Mesenchymal stem cell (in vitro differentiated cells and primary cell): Measurements from ENCODE around the gene FIBIN.

Source experiments
- DNase-seq: peaks from one replicate; pipeline ENCODE4 v3.0.0-alpha.2; 2013
- H2AFZ ChIP-seq: one replicate; pipeline ENCODE4 v1.6.1; 2013; ENCODE audit warnings: low read depth, mild to moderate bottlenecking, control low read depth, inconsistent platforms, low read length, moderate library complexity
- H2AK5ac ChIP-seq: 2 replicates; pipeline ENCODE4 v1.6.1; 2013; ENCODE audit warnings: low read length, moderate library complexity, mild to moderate bottlenecking, inconsistent platforms; ENCODE audit not compliant: severe bottlenecking
- H2BK120ac ChIP-seq: one replicate; pipeline ENCODE4 v1.6.1; 2013; ENCODE audit warnings: low read depth, mild to moderate bottlenecking, inconsistent platforms, low read length, moderate library complexity
- H2BK12ac ChIP-seq, 2 experiments: one replicate each; pipeline ENCODE4 v1.6.1; 2013; ENCODE audit warnings: inconsistent platforms in 2 of 2, low read length in 2 of 2, mild to moderate bottlenecking in 2 of 2, moderate library complexity in 2 of 2, control low read depth in 1 of 2
- H2BK15ac ChIP-seq: one replicate; pipeline ENCODE4 v1.6.1; 2013; ENCODE audit warnings: mild to moderate bottlenecking, low read depth, inconsistent platforms; ENCODE audit not compliant: poor library complexity, severe bottlenecking
- H2BK5ac ChIP-seq: 2 replicates; pipeline ENCODE4 v1.6.1; 2013; ENCODE audit warnings: low read depth, mild to moderate bottlenecking, low read length, control low read depth, inconsistent platforms; ENCODE audit not compliant: poor library complexity, severe bottlenecking
- H3K14ac ChIP-seq, 2 experiments: one replicate each; pipeline ENCODE4 v1.6.1; 2013; ENCODE audit warnings: inconsistent platforms in 2 of 2, low read length in 2 of 2, control low read depth in 1 of 2, mild to moderate bottlenecking in 1 of 2, moderate library complexity in 1 of 2
- H3K18ac ChIP-seq, 2 experiments: one replicate each; pipeline ENCODE4 v1.6.1; 2013; ENCODE audit warnings: inconsistent platforms in 2 of 2, low read length in 2 of 2, control low read depth in 1 of 2, low read depth in 1 of 2, mild to moderate bottlenecking in 1 of 2
- H3K23ac ChIP-seq, 2 experiments: one replicate each; pipeline ENCODE4 v1.6.1; 2013; ENCODE audit warnings: inconsistent platforms in 2 of 2, low read length in 2 of 2, mild to moderate bottlenecking in 2 of 2, moderate library complexity in 2 of 2, control low read depth in 1 of 2
- H3K27ac ChIP-seq: 2 replicates; pipeline ENCODE4 v1.5.1; 2013; ENCODE audit warnings: mild to moderate bottlenecking, moderate library complexity, low read length, control low read depth, inconsistent platforms; ENCODE audit not compliant: poor library complexity, severe bottlenecking
- H3K27me3 ChIP-seq, 2 experiments: 2 replicates each; pipeline versions ENCODE4 v1.6.1 to v1.7.0; 2013; ENCODE audit warnings: low read length in 2 of 2, mild to moderate bottlenecking in 2 of 2, moderate library complexity in 2 of 2, control low read depth in 1 of 2, inconsistent platforms in 1 of 2; ENCODE audit not compliant: control insufficient read depth in 1 of 2, insufficient read depth in 1 of 2
- H3K36me3 ChIP-seq, 2 experiments: 2 replicates each; pipeline versions ENCODE4 v1.6.1 to v1.7.0; 2013; ENCODE audit warnings: low read length in 2 of 2, control low read depth in 1 of 2, inconsistent platforms in 1 of 2, low read depth in 1 of 2, mild to moderate bottlenecking in 1 of 2; ENCODE audit not compliant: insufficient read depth in 2 of 2, control insufficient read depth in 1 of 2
- H3K4ac ChIP-seq, 2 experiments: one replicate each; pipeline ENCODE4 v1.6.1; 2013; ENCODE audit warnings: inconsistent platforms in 2 of 2, low read length in 2 of 2, mild to moderate bottlenecking in 2 of 2, moderate library complexity in 2 of 2, control low read depth in 1 of 2, low read depth in 1 of 2
- H3K4me1 ChIP-seq: 2 replicates; pipeline ENCODE4 v1.6.1; 2013; ENCODE audit warnings: low read depth, low read length, control low read depth; ENCODE audit not compliant: control insufficient read depth, insufficient read depth
- H3K4me2 ChIP-seq: 2 replicates; pipeline ENCODE4 v1.6.1; 2013; ENCODE audit warnings: low read length, mild to moderate bottlenecking, inconsistent platforms; ENCODE audit not compliant: poor library complexity, severe bottlenecking
- H3K4me3 ChIP-seq, 2 experiments: 2 replicates each; pipeline versions ENCODE4 v1.5.1 to v1.7.0; 2013; ENCODE audit warnings: low read length in 2 of 2, mild to moderate bottlenecking in 2 of 2, control low read depth in 1 of 2, low read depth in 1 of 2; ENCODE audit not compliant: insufficient read depth in 1 of 2
- H3K79me1 ChIP-seq: replicated peaks from 2 replicates; pipeline ENCODE4 v1.6.1; 2013; ENCODE audit warnings: mild to moderate bottlenecking, control low read depth, low read length, inconsistent platforms; ENCODE audit not compliant: poor library complexity, severe bottlenecking
- H3K9ac ChIP-seq: 2 replicates; pipeline ENCODE4 v1.7.0; 2013; ENCODE audit warnings: mild to moderate bottlenecking, low read length, moderate library complexity
- H3K9me3 ChIP-seq: 2 replicates; pipeline ENCODE4 v1.7.0; 2013; ENCODE audit warnings: mild to moderate bottlenecking, low read length; ENCODE audit not compliant: control insufficient read depth
- H4K8ac ChIP-seq: one replicate; pipeline ENCODE4 v1.6.1; 2013; ENCODE audit warnings: inconsistent platforms, mild to moderate bottlenecking, low read length, moderate library complexity
- H4K91ac ChIP-seq: one replicate; pipeline ENCODE4 v1.6.1; 2013; ENCODE audit warnings: mild to moderate bottlenecking, low read length, inconsistent platforms
- WGBS: methylation state at CpG from one replicate; pipeline ENCODE4 v1.1.7; 2013; ENCODE audit warnings: mixed read lengths; 5-methylcytosine and 5-hydroxymethylcytosine counted together

The FIBIN gene

GRCh38 chr11:26987272-26987671 lies 6.6 kb upstream of the FIBIN start:
- Histone ChIP-seq H3K14ac (no peak overlapping the region), H3K36me3 (no peaks in the 10 kb centered on the region), H3K4me2 (no peak overlapping the region), H3K27ac (no peak overlapping the region), H2BK12ac (no peak overlapping the region), H3K9ac (no peak overlapping the region), H4K8ac (no peak overlapping the region), H2BK15ac (no peak overlapping the region), H3K23ac (no peak overlapping the region), H3K9me3 (no peaks in the 10 kb centered on the region), H2AFZ (no peak overlapping the region), H3K79me1 (no peaks in the 10 kb centered on the region), H3K4me3 (no peak overlapping the region), H3K27me3 (no peaks in the 10 kb centered on the region), H3K4ac (no peak overlapping the region), H4K91ac (no peak overlapping the region), H2BK120ac (no peak overlapping the region), H3K4me1 (no peaks in the 10 kb centered on the region), H2AK5ac (no peak overlapping the region), H3K18ac (no peak overlapping the region), H2BK5ac (no peak overlapping the region)
- 96% methylated on average over 3 of the region's 3 CpGs for WGBS
- no peak for DNase-seq

- Histone ChIP-seq H2BK15ac (no peak overlapping the region), H3K79me1 (no peaks in the 10 kb centered on the region), H2BK5ac (no peak overlapping the region), H3K18ac (no peak overlapping the region), H2AFZ (no peak overlapping the region), H3K4me1 (no peaks in the 10 kb centered on the region), H3K4ac (no peak overlapping the region), H3K36me3 (no peaks in the 10 kb centered on the region), H4K91ac (no peak overlapping the region), H2AK5ac (no peak overlapping the region), H3K14ac (no peak overlapping the region), H2BK120ac (no peak overlapping the region), H3K4me2 (no peak overlapping the region), H2BK12ac (no peak overlapping the region), H4K8ac (no peak overlapping the region), H3K9me3 (no peaks in the 10 kb centered on the region), H3K27me3 (no peaks in the 10 kb centered on the region), H3K27ac (no peak overlapping the region), H3K9ac (no peak overlapping the region), H3K4me3 (no peak overlapping the region), H3K23ac (no peak overlapping the region)
- DNase-seq, result no peak
Observed at GRCh38 chr11:26987731-26988130, 6.2 kb upstream of the FIBIN start.

- no peaks in the 10 kb centered on the region for H3K9me3 ChIP-seq
- H3K4ac ChIP-seq, result no peak overlapping the region
- H4K91ac ChIP-seq, result no peak overlapping the region
- H3K4me1 ChIP-seq, result peaks cover 6% of the 10 kb centered on the region
- H4K8ac ChIP-seq, result no peak overlapping the region
- WGBS, result 65% methylated on average over 1 of the region's 1 CpG
- DNase-seq, result peak; percentile 90
- H3K27me3 ChIP-seq, result no peaks in the 10 kb centered on the region
- no peak overlapping the region for H3K14ac ChIP-seq
- peak overlapping the region in 1 of 2 experiments; percentile 66 for H3K18ac ChIP-seq
- no peak overlapping the region for H3K4me2 ChIP-seq
- no peak overlapping the region for H2BK5ac ChIP-seq
- H2AFZ ChIP-seq, result no peak overlapping the region
- H3K23ac ChIP-seq, result no peak overlapping the region
- H2AK5ac ChIP-seq, result no peak overlapping the region
- no peaks in the 10 kb centered on the region for H3K36me3 ChIP-seq
- peak overlapping the region; percentile 17 for H3K27ac ChIP-seq
- no peak overlapping the region for H3K4me3 ChIP-seq
- H2BK15ac ChIP-seq, result no peak overlapping the region
- H2BK12ac ChIP-seq, result no peak overlapping the region
- peak overlapping the region; percentile 31 for H3K9ac ChIP-seq
- no peak overlapping the region for H2BK120ac ChIP-seq
- no peaks in the 10 kb centered on the region for H3K79me1 ChIP-seq
Observed at GRCh38 chr11:26992031-26992541, 1.8 kb upstream of the FIBIN start.

GRCh38 chr11:26994631-26995095 lies 751 bp downstream of the FIBIN start:
- no peaks in the 10 kb centered on the region for H3K36me3 ChIP-seq
- WGBS, result 61% methylated on average over 19 of the region's 19 CpGs
- peak overlapping the region; percentile 56 to 87 for H3K4me3 ChIP-seq
- H3K4me1 ChIP-seq, result peaks cover 6% of the 10 kb centered on the region
- peak overlapping the region in 1 of 2 experiments; percentile 74 for H3K14ac ChIP-seq
- no peaks in the 10 kb centered on the region for H3K27me3 ChIP-seq
- peak overlapping the region; percentile 90 for H3K4me2 ChIP-seq
- H3K79me1 ChIP-seq, result no peaks in the 10 kb centered on the region
- H3K23ac ChIP-seq, result peak overlapping the region in 1 of 2 experiments; percentile 6
- no peak overlapping the region for H2AK5ac ChIP-seq
- peak overlapping the region in 1 of 2 experiments; percentile 19 for H3K4ac ChIP-seq
- peak overlapping the region; percentile 85 for H3K9ac ChIP-seq
- H2BK120ac ChIP-seq, result no peak overlapping the region
- no peak overlapping the region for H2BK5ac ChIP-seq
- no peak overlapping the region for H4K8ac ChIP-seq
- H2AFZ ChIP-seq, result peak overlapping the region; percentile 1
- H2BK15ac ChIP-seq, result no peak overlapping the region
- no peak for DNase-seq
- no peak overlapping the region for H3K27ac ChIP-seq
- H3K18ac ChIP-seq, result peak overlapping the region in 1 of 2 experiments; percentile 76
- peak overlapping the region in 1 of 2 experiments; percentile 98 for H2BK12ac ChIP-seq
- H3K9me3 ChIP-seq, result no peaks in the 10 kb centered on the region
- no peak overlapping the region for H4K91ac ChIP-seq
